Epidermal melanocyte (primary cell): Measurements from ENCODE around the gene MRNIP.

Source experiments
- DNase-seq: peaks from one replicate; pipeline ENCODE4 v3.0.0; 2011; ENCODE audit warnings: low spot score; ENCODE audit not compliant: insufficient read length

MRNIP gene

GRCh38 chr5:179889885-179890284, 31.3 kb upstream of the MRNIP start:
- no peak for DNase-seq

GRCh38 chr5:179887802-179888201, 29.2 kb upstream of the MRNIP start:
- no peak for DNase-seq

DNA sequence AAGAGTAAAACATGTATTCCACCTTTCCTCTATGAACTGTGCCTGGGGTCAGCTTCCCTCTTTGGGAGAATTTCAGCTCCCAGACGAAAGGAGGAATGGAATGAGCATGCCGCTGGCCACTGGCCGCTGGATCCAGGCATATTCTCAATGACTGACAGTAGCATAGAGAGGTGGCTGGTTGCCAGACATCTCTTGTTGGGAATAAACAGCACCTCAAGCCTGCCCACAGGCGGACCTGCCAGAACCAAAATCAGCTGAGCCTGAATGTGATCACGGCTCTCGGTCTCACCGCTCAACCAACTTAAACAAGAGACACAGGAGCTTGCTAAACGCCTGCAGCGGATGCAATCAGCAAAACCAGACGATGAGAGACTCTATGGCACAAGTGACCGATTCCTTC, 28.5 kb upstream of the MRNIP start:
- no peak for DNase-seq

GRCh38 chr5:179886190-179886911, 27.7 kb upstream of the MRNIP start:
- DNase-seq: no peak

DNA sequence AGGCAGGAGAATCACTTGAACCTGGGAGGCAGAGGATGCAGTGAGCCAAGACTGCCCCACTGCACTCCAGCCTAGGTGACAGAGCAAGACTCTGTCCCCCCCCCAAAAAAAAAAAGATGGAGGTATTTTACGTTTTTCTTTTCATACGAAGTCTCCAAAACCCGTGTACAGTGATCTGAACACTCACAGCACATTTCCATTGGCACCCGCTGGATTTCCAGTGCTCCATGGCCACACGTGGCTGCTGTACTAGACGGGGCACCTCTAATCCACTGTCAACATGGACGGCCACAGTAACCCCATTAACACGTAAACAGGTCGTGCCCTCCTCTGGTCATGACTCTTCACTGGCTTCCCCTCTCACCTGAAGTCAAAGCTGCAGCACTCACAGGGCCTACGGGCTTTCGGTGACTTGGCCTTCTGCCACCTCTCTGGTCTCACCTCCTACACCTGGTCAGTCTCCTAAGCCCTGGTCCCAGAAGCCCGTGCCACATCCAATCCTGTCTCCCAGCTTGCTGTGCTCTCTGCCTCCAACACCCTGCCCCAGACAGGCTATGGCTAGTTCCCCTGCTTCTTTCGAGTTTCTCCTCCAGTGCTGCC, 27.0 kb upstream of the MRNIP start:
- no peak for DNase-seq

DNA sequence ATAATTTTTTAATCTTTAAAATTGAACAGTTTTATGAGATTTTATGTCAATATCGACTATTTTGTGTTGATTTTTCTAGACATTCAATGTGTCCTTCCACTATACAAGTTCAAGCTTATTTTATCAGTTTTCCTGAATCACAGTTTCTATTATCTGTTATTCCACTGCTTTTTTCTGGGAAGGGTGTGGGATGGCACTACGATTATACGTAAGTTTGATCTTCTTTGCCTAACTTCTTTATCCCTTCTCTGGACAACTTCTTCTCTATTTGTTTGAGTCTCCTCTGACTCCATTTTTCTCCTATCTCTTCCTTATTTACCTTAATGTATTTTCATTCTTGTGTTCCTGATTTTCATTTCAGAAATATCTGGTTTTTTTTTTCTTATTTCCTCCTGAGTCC, 24.5 kb upstream of the MRNIP start:
- DNase-seq: no peak

DNA sequence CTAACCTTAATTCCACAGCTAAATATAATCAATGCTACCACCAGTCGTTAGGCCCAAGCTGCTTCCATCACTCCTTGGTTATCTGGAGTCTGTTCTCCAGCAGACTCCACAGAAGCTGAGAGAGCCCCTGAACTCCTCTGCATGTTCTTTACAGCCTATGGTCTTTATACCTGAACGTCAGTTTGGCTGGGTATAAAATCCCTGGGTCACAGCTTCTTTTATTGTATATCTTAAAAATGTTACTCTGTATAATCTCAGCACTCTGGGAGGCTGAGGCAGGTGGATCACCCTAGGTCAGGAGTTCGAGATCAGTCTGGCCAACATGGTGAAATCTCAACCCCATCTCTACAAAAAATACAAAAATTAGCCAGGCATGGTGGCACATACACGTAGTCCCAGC, 23.7 kb upstream of the MRNIP start:
- DNase-seq: no peak

GRCh38 chr5:179880848-179881590, 22.4 kb upstream of the MRNIP start:
- DNase-seq: no peak

GRCh38 chr5:179880066-179880650, 21.5 kb upstream of the MRNIP start:
- DNase-seq: no peak

- DNase-seq: no peak
Observed at GRCh38 chr5:179879690-179880010, 21.0 kb upstream of the MRNIP start.

DNA sequence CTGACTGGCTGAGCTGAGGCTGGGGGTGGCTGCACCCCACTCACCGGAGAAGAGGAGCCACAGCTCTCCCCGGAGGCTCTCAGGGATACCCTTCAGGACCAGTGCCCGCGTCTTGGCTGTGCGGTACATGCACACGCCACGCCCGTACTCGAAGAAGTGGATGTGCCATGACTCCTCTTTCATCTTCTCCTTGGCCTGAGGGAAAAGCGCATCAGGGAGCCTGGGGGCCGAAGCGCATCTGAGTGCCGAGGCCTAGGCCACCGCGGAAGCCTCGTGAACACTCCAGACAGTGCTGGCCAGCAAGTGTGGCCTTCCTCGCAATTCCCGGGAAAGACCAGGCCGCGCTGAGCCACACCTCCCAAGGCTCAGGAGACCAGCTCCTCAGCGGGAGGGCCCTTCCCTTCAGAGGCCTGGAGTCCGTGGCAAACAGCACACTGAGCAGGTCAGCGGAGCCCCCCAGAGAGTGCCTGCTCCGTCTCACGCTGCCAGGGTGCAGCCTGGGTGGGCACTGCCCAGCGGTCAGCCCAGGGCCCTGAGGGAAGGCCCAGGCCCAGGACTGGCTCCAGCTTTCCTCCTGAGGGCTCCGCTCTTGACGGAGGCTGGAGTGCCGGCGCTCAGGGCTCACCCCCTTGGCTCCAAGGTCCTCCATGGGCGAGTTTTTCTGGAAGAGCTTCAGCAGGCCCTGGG, 20.5 kb upstream of the MRNIP start:
- DNase-seq: no peak

- no peak for DNase-seq
Observed at GRCh38 chr5:179878222-179879002, 19.8 kb upstream of the MRNIP start.

DNA sequence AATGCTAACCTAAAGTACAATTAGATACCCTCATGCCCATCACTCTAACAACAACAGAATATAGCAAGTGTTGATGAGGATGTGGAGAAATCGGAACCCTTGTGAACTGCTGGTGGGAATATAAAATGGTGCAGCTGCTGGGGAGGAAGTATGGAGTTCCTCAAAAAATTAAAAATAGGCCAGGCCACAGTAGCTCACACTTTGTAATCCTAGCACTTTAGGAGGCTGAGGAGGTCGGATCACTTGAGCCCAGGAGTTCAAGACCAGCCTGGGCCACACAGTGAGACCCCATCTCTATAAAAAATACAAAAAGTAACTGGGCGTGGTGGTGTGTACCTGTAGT, 18.0 kb upstream of the MRNIP start:
- no peak for DNase-seq

DNA sequence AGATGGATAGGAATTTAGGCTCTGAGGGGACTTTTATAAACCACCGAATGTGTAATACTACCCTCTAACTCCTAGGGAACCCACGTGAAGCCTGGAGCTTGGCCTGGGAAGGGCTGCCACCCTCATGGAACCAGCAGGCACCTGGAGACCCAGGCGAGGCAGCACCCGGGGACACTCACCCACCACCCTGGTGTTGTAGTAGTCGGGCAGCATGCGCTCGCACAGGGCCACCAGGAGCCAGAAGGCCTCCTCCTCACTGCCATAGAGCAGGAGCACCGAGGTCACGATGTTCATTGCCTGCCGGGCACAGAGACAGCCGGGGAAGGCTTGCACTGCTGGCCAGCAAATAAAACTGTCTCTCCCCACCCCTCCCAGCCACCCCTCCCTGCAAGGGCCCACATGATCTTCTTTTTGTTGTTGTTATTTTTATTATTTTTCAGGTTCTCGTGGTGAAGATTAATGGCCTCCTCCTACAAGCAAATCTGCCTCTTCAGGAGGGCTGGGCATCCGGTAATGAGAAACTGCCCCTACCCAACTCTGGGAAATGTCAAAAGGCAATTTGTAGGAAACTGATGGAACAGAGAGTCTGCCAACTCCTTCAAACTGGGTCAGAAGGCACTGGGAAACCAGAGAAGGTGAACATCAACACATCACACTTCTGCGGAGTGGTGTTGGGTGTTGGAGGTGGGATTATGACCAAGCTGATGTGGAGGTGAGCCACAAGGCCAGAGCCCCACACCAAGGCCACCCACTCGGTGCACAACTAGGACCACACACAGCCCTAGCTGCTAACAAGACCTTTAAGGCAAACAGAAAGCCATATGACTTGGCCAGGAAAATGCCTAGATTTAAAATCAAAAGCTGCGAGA, 17.4 kb upstream of the MRNIP start:
- no peak for DNase-seq

- no peak for DNase-seq
Observed at GRCh38 chr5:179874536-179875292, 16.1 kb upstream of the MRNIP start.

- DNase-seq: no peak
Observed at GRCh38 chr5:179874136-179874535, 15.5 kb upstream of the MRNIP start.

DNA sequence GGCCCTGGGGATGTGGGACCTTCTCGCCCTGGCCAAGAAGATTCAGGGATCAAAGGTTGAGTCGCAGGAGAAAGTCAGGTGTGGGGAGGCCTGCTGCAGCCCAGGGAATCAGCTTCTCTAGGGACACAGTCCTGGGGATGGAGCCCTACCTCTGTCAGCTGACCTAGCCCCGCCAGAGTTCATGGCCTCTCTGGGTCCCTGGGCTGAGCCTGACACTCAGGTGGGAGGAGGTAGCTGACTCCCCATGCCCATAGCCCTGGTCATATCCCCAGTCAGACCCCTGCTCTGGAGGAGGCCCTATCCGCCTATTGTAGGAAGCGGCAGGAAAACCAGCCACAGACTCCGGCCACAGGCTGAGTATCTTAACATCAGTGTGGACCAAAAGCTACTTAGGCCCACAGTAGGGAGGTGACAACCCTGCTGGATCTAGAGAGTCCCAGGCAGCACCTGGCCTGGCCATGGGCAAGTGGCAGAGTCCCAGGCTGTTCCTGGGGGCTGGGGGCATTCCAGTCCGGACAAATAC, 15.0 kb upstream of the MRNIP start:
- DNase-seq: no peak

GRCh38 chr5:179872828-179873575, 14.4 kb upstream of the MRNIP start:
- no peak for DNase-seq
